Hypothalamus (tissue), 51 donors: ENCODE data around the gene SCN5A.

Experiments
- DNase-seq, 51 donors: peaks; one replicate each; lab custom pipeline; 2025; lab: John Stamatoyannopoulos, UW

Gene SCN5A

DNA sequence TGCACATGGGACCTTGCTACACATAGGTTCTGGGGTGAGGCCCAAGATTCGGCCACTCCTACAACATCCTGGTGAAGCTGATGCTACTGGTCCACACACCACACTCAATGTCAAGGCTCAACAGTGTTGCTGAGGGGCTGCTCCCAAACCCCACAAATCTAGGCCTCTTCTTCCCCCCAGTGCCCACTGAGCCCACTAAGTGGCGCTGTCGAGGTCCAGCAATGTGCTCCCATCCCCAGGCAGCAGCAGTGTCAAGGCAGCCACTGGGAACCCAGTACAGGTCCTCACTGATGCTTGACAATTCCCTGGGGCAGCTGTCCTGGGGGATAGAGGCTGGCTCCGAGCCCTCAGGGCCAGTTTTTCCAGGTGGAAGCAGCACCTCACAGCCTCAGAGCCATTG, 21.5 kb downstream of the SCN5A start:
- no peak for DNase-seq

GRCh38 chr3:38626171-38626570, 23.3 kb downstream of the SCN5A start:
- DNase-seq = no peak

- no peak for DNase-seq
Measured at GRCh38 chr3:38623539-38623938, 25.9 kb downstream of the SCN5A start.

DNA sequence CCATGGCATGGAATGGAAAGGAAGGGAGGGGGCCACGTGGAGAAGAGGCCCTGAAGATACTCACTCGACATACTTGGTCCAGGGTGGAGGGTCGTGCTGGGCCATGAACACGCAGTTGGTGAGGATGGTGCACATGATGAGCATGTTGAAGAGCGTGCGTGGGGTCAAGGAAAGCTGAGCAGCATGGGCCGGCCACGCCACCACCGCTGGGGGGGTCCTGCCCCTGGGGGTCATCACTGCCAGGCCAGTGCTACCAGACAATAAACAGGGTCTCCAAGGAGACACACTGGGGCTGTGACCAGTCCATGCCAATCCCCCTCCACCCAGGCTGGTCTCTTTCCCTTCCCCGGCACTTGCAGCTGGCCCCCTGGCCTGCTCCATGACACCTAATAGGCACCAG, 27.2 kb downstream of the SCN5A start:
- DNase-seq = no peak

- no peak for DNase-seq
Measured at GRCh38 chr3:38620236-38620635, 29.3 kb downstream of the SCN5A start.

GRCh38 chr3:38618343-38618742, 31.1 kb downstream of the SCN5A start:
- DNase-seq = no peak

- DNase-seq = no peak
Measured at GRCh38 chr3:38617586-38617985, 31.9 kb downstream of the SCN5A start.

DNA sequence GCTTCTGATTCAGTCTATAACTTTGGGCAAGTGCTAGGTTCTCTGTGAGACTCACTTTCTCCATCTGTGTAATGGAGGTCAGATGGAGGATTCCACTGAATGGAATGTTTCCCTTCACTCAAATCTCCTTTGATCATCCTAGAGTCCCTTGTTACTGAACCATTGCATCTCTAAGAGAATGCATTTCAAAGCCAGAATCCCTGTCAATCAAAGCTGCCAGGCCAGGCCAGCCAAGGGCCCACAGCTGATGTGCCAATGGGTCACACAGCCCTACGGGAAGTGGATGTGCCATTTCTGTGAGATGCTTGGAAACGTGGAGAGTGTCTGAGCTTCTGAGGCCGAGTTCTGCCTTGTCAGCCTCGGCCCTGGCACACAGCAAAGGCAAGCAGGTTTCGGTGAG, 32.4 kb downstream of the SCN5A start:
- DNase-seq = no peak

GRCh38 chr3:38616658-38617057, 32.8 kb downstream of the SCN5A start:
- DNase-seq = peak in 2 of 51 donors; percentile 11 to 34

DNA sequence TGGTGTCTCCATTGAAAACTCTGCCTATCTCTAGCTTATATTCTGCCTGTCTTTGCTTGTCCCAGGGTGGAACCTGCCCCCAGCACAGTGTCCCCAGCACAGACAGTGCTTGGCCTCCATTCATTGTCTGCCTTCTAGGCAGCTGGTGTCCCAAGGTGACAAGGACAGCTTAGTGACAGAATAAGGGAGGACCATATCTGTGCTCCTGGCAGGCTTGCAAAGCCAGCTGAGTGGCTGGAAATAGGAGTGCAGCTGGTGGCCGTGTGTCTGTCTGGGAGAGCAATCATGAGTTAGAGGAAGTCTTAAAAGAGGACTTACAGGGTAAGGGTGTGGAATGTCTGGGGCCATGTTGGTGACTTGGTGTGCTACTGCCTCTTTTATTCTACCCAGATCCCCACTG, 33.4 kb downstream of the SCN5A start:
- DNase-seq = no peak

GRCh38 chr3:38614651-38615352, 34.7 kb downstream of the SCN5A start:
- no peak for DNase-seq

DNA sequence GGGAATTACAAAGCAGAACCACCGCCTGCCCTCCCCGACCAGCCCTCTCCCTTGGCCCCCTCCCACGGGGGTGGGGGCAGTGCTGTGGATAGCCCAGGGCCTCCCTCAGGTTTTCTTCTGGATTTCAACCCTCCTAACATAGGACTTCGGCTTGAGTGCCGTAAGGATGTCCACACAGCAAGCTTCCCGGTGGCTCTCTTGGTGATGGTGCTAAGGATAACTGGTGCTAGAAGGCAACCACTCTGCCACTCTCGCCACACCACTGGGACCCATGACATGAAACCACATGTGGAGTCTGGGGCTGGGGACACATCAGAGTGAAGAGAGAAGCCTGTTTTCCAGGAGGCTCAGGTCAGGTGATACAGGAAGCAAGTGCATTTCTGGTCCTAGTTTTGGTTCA, 35.4 kb downstream of the SCN5A start:
- DNase-seq = no peak

DNA sequence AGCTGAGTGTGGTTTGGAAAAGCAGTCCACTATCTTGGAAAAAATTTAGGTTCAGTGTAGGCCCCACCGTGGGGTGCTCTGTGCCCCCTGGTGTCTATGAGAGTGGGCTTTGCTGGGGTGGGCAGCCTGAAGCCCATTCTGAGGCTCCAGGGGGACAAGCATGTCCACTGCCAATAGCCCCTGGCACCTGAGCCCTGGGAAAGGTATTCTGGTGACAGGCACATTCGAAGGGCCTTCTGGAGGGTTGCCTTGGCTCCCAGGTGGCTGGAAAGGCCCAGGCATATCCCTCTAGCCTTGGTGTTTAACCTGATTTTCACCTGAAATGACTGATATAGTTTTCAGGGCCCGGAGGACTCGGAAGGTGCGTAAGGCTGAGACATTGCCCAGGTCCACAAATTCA, 36.1 kb downstream of the SCN5A start:
- no peak for DNase-seq

GRCh38 chr3:38611866-38612265, 37.6 kb downstream of the SCN5A start:
- no peak for DNase-seq

DNA sequence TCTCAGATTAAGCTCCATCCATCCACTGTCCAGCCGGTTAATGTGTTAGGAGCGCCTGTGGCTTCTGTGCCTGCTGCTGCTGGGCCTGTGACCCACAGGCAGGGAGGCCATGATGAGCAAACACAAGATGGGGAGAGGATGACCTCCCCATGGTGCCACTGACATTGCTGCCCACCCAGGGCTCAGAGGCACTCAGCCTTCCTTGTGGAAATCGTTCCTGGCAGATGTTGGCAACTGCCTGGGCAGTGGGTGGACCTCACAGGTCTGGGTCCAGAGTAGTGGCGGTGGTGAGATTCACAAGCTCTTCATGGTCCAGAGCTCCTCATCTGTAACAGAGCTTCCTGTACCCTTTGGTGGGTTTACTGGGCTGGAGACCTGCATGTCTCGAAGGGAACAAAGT, 38.6 kb downstream of the SCN5A start:
- no peak for DNase-seq

DNA sequence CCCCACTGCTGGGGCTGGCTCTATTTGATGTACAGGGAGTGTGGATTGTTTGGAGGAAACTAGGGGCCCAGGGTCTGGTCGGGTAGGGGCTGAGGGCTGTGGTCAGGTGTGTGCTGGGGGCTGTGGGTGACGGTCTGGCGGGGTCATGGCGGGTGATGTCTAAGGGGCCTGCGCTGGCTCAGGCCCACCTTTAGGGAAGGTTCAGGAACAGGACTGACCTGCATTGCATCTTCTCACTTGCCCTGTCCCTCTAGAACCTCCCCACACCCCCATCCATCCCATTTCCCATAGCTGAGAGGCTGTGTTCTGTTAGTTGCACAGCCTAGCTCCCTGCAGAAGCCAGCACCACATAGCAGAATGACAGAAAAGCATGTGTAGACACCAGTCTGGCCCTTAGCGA, 39.1 kb downstream of the SCN5A start:
- no peak for DNase-seq

DNA sequence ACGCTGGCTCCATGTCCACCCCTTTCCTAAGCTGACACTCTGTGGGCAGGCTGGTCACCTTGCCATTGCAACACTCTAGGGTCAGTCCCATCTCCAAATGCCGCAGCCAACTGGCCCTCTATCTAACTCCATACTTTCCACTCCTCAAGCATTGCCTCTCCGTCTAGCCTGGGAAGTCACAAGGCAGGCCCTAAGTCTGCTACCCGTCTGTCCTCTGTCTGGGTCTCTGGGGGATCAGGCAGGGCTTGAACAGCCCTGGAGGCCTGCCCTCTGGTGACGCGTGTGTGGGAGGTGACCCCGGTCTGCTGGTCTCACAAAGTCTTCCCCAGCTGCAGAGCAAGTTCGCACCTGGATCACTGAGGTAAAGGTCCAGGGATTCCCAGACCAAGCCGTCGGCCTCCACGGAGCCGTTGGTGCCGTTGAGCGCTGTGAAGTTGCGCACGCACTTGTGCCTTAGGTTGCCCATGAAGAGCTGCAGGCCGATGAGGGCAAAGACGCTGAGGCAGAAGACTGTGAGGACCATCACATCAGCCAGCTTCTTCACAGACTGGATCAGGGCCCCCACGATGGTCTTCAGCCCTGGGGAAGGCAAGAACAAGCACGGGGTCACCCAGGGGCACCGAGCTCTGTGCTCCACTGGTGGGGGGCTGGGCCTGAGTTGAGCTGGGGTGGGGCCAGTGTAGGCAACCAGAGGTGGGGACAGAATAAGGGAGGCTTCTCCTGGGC, 39.9 kb downstream of the SCN5A start:
- DNase-seq = no peak

DNA sequence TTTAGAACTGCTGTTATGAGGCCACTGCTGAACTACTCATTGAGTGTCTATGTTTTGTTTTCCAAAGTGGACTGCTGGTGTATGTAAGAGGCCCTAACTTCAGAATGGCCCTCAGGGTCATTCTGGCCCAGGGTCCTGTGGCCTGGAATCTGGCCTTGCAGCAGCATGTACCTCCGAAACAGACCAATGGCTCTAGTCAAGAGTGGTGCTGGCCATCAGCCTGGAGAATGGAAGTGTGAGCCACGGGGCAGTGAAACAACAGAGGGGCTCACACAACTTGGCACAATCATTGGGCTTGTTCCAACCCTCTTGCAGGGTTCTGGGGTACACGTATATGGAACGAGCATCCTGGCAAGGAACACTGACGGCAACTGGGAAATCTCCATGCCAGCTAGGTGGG, 40.5 kb downstream of the SCN5A start:
- DNase-seq = no peak

- no peak for DNase-seq
Measured at GRCh38 chr3:38608086-38608775, 41.3 kb downstream of the SCN5A start.

- no peak for DNase-seq
Measured at GRCh38 chr3:38606561-38606960, 42.9 kb downstream of the SCN5A start.

DNA sequence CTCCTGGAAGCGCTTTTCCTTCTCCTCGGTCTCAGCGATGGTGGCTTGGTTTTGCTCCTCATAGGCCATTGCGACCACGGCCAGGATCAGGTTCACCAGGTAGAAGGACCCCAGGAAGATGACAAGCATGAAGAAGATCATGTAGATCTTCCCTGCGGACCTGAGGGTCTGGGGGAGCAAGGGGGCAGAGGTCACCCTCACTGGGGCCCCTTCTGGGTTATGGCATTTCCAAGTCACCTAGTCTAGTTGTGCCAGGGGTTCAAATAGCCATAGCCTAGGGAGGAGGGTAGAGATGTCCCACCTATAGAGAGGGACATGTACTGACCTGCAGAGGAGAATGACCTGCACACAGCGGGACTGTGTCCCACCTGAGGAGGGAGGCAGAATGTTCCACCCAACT, 43.5 kb downstream of the SCN5A start:
- no peak for DNase-seq

- no peak for DNase-seq
Measured at GRCh38 chr3:38604246-38604645, 45.2 kb downstream of the SCN5A start.
